HG03558 (cell line): ENCODE data around the gene CLASP2.
"Not testable (repeated sequence)": the region's sequence is repeated elsewhere in the genome, so short reads cannot be mapped to it uniquely, and the experiment has no call there.

Source experiments
- ATAC-seq: cut with Tn5 transposase; IDR thresholded peaks from one replicate; pipeline ENCODE4 v1.9.1; 2021; ENCODE audit warnings: moderate number of reproducible peaks; ENCODE audit not compliant: unreplicated experiment; ENCODE audit errors: extremely low read depth

CLASP2 gene

DNA sequence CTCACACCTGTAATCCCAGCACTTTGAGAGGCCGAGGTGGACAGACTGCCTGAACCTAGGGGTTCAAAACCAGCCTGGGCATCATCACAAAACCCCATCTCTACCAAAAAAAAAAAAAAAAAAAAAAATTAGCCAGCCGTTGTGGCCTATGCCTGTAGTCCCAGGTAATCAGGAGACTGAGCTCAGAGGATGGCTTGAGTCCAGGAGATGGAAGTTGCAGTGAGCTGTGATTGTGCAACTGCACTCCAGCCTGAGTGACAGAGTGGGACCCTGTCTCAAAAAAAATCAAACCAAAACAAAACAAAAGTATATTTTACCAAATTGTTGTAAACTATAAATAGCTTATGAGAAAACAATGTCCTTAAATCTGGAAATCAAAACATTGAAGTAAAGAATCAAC is 243.2 kb downstream of the CLASP2 start:
- ATAC-seq = no peak

DNA sequence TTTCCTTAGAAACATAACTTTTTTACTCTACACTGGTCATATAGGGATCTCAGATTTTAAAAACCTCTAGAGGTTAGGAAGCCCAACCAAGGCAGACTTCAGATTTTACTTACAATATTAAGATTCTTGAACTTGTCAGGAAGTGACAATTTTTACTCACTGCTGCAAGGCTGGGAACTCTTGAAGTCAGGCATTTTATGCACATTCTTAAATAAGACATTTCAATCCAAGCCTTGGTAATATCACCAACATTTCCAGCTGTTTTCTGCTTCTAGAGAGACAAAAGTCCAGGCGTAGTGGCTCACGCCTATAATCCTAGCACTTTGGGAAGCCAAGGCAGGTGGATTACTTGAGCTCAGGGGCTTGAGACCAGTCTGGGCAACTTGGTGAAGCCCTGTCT is 244.2 kb downstream of the CLASP2 start:
- ATAC-seq = no peak

DNA sequence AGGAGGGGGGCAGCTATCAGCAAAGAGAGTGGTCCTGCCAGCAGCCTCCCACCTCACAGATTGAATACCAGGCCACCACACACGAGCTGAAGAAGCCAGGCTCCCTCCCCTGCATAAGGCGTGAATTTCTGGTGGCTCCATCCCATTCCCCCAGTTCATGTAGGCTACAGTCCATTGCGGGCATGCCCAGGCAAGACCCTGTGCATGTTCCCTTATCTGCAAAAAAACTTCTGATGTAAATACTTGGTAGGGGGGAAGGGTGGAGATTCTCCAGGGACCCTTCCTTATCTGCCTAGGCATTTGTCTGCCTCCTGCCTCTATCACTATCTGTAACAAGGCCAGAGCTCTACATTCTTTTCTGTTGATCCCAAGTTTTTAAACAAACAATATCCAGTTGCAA is 250.3 kb downstream of the CLASP2 start:
- no peak for ATAC-seq

DNA sequence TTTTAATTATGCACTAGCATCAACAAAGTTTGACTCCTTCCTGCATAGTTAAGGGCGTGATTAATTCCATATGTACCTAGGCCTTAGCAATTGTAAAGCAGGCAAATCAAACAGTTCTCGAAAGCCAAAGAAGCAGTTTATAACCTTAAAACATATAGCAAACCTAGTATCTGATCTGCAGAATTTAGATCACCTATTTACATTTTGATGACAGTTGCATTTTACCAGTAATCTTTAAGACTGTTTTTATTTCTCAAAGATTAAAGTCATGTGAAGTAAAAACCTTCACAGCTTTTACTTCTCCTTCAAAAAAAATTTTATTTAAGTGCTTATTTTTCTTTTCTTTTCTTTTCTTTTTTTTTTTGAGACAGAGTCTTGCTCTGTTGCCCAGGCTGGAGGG is 257.0 kb downstream of the CLASP2 start:
- ATAC-seq = no peak

DNA sequence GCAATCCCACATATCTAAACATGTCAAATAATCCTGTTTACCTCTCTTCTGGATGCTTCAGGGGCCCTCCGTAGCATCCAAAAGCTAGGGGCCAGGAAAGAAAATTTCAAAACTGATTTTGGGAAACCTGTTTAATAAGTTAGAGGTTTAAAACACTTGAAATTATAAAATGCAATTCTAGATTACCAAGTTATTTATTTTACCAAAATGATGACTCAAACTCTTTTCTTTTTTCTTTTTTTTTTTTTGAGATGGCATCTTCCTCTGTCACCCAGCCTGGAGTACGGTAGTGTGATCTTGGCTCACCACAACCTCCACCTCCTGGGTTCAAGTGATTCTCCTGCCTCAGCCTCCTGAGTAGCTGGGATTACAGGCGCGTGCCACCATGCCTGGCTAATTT is 258.5 kb downstream of the CLASP2 start:
- not testable (repeated sequence) for ATAC-seq

DNA sequence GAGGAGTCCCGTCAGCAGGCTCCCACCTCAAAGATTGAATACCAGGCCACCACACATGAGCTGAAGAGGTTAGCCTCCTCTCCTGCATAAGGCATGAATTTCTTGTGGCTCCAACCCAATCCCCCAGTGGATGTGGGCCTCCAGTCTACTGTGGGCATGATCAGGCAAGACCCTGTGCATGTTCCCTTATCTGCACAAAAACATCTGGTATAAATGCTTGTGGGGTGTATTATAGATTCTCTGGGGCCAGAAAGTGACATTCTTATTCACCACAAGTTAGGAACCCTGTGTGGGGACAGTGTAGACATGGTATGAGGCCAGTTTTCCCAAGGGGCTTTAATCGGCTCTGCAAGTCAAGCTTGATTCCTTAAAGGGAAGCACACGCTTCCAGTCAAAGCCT is 259.6 kb downstream of the CLASP2 start:
- ATAC-seq = no peak

DNA sequence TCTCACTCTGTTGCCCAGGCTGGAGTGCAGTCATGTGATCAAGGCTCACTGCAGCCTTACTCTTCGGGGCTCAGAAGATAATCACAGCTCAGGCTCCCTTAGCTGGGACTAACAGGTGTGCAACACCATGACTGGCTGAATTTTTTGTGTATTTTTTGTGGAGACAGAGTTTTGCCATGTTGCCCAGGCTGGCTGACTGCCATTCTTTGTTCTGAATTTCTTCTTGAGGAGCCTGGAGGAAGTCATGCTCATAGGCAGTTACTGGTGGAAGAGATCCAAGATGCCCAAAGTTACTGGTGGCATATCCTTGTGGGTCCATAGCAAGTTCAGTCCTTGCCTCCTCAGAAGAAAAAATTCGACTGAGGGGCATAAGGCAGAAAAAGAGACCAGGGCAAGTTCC is 261.3 kb downstream of the CLASP2 start:
- ATAC-seq = no peak

DNA sequence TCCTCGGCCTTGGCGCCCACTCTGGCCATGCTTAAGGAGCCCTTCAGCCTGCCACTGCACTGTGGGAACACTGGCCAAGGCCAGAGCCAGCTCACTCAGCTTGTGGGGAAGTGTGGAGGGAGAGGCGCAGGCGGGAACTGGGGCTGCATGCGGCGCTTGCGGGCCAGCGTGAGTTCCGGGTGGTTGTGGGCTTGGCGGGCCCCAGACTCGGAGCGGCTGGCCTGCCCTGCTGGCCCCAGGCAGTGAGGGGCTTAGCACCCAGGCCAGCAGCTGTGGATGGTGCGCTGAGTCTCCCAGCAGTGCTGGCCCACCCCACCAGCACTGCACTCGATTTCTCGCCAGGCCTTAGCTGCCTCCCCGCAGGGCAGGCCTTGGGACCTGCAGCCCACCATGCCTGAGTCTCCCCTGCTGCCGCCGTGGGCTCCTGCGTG is 264.7 kb downstream of the CLASP2 start:
- no peak for ATAC-seq

DNA sequence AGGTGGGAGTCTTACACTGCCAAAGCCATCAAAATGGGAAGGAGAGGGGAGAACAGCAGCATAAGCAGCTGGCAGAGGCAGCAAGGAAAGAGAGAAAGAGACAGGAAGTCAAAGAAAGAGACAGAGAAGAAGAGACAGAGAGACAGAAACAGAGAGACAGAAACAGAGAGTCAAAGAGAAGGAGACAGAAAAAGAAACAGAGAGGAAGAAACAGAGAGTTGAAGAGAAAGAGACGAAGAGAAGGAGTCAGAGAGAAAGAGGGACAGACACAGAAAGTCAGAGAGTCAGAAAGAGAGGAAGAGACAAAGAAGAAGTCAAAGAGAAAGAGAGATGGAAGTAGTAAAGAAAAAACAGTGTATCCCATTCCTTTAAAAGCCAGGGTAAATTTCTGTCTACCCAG is 266.1 kb downstream of the CLASP2 start:
- ATAC-seq = not testable (repeated sequence)

DNA sequence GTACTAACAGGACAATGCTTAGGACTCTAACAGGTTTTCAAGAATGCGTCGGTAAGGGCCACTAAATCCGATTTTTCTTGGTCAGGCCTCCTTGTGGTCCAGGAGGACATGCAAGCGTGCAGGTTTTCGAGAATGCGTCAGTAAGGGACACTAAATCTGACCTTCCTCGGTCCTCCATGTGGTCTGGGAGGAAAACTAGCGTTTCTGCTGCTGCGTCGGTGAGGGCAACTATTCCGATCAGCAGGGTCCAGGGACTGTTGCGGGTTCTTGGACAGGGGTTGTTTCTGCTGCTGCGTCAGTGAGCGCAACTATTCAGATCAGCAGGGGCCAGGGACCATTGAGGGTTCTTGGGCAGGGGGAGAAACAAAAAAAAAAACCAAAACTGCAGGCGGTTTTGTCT is 270.1 kb downstream of the CLASP2 start:
- ATAC-seq = no peak

DNA sequence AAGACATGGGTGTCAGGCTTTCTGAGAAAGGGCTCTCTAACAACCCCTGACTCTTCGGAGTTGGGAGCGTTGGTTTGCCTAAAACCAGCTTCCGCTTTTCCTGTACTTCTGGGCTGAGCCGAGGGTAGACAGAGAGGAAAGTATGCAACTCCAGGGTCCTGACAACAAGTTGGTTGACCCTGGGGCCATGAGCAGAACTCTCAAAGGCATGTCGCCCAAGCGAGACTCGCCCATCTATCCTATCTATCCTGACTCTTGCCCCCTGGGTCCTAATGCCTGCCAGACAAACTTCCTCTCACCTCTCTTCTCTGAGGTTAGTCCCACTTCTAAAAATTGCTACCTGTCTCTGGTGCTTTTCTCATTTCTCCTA is 270.8 kb downstream of the CLASP2 start:
- not testable (repeated sequence) for ATAC-seq
